ENCODE data around the gene MIER2. TPM values are rescaled to one million over a fixed set of nuclear protein-coding genes. Genes with fewer than 3 reads are reported as not detected.

MIER2 gene
- total and polyA plus RNA-seq, 10 of the 15 experiments (the other 5 are each of a cell fraction or from before 2014, with no cell fraction given) = 0.48 to 23.6 (median 12.1) TPM

- Histone ChIP-seq H3K27me3 (replicated peaks in 1 of 2; ENCODE audit: control insufficient read depth in 2 of 2, insufficient read depth in 2 of 2, low read length in 1 of 2) (no peaks in the 10 kb centered on the region), H3K4me1 (ENCODE audit: control insufficient read depth, insufficient read depth, low read length) (no peaks in the 10 kb centered on the region), H3K79me2 (ENCODE audit: control insufficient read depth, insufficient read depth, low read length) (peaks cover 10% of the 10 kb centered on the region), H3K4me2 (ENCODE audit: control insufficient read depth, insufficient read depth) (no peak overlapping the region), H2AFZ (ENCODE audit: control insufficient read depth, low read depth, low read length) (no peak overlapping the region), H3K36me3 (ENCODE audit: control insufficient read depth in 2 of 2, insufficient read depth in 2 of 2, low read length in 1 of 2) (peaks cover 10 to 13% of the 10 kb centered on the region in 2 experiments), H3K9me3 (replicated peaks; ENCODE audit: control insufficient read depth, insufficient read depth, low read length) (no peaks in the 10 kb centered on the region; the same call in 2 of the 3 replicates), H4K20me1 (ENCODE audit: control insufficient read depth, insufficient read depth) (no peaks in the 10 kb centered on the region), H3K9ac (ENCODE audit: control insufficient read depth, insufficient read depth, low read length) (no peak overlapping the region), H3K27ac (ENCODE audit: control insufficient read depth, insufficient read depth) (no peak overlapping the region), H3K4me3 (no peak overlapping the region)
- ATAC-seq = no peak
- DNase-seq (ENCODE audit: low read depth, low spot score) = no peak
- ChIA-PET POLR2A (no interaction called here), CTCF (no interaction called here), SMC1A (ENCODE audit: uncharacterized antibody, unreplicated experiment) (no interaction called here), RAD21 (ENCODE audit: unreplicated experiment) (no interaction called here)
- in situ Hi-C loops (cut with MboI) (no loop called here), intact Hi-C loops (cut with micrococcal nuclease; ENCODE audit: unreplicated experiment) (no loop called here)
- BruUV-seq (replicated peaks) = no TSS peak
- WGBS (ENCODE audit: insufficient coverage, insufficient replicate concordance, low lambda C conversion rate, missing lambda C conversion rate) = 75% methylated on average over 20 of the region's 21 CpGs
- no peak for FAIRE-seq
- TF ChIP-seq MTA2 (IDR thresholded peaks at IDR 0.05; ENCODE audit: low read depth) (no peak), ZBTB11 (CRISPR knock-in tag; IDR thresholded peaks at IDR 0.05) (no peak), ZSCAN29 (IDR thresholded peaks at IDR 0.05) (no peak), TARDBP (IDR thresholded peaks at IDR 0.05; ENCODE audit: borderline replicate concordance) (no peak), SKIL (IDR thresholded peaks at IDR 0.05; ENCODE audit: low read depth, poor library complexity, severe bottlenecking) (no peak), NFXL1 (IDR thresholded peaks at IDR 0.05; ENCODE audit: borderline replicate concordance) (no peak), BMI1 (IDR thresholded peaks at IDR 0.05; ENCODE audit: borderline replicate concordance) (no peak), JUND (IDR thresholded peaks at IDR 0.05; ENCODE audit: low read depth, low read length) (no peak), MLLT1 (IDR thresholded peaks at IDR 0.05) (no peak), IKZF1 (conservative IDR thresholded peaks at IDR 0.05) (no peak), SMAD5 (IDR thresholded peaks at IDR 0.05; ENCODE audit: low read depth) (no peak)
- TF ChIP-seq, protein P1, sequence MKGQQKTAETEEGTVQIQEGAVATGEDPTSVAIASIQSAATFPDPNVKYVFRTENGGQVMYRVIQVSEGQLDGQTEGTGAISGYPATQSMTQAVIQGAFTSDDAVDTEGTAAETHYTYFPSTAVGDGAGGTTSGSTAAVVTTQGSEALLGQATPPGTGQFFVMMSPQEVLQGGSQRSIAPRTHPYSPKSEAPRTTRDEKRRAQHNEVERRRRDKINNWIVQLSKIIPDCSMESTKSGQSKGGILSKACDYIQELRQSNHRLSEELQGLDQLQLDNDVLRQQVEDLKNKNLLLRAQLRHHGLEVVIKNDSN (IDR thresholded peaks at IDR 0.05; ENCODE audit: borderline replicate concordance, extremely low read length, insufficient read depth, low read depth, low read length) = no peak
These were observed 9.0 kb downstream of the MIER2 start for GRCh38 chr19:335486-336066.

All from GM12878 (cell line).